Transverse colon (tissue), 3 donors: ENCODE measurements around the gene TMEM74B.

Experiments used
- POLR2A ChIP-seq: fragments of 450-650 bp; IDR thresholded peaks from one replicate; pipeline ENCODE4 v1.6.1; 2016; ENCODE audit warnings: antibody characterized with exemption, mild to moderate bottlenecking, moderate library complexity
- TF ChIP-seq, protein P1 (sequence below), 5 experiments: fragments of 200-600 bp in 3 of 5; fragments of 450-650 bp in 2 of 5; sonication (generic) in 3 of 5; IDR thresholded peaks; 1 replicate in 2 of 5; 2 replicates in 3 of 5; pipeline ENCODE4 v1.5.1; 2016 to 2017; ENCODE audit warnings: antibody characterized with exemption in 5 of 5, inconsistent platforms in 3 of 5, mild to moderate bottlenecking in 2 of 5, moderate library complexity in 1 of 5

DNA sequence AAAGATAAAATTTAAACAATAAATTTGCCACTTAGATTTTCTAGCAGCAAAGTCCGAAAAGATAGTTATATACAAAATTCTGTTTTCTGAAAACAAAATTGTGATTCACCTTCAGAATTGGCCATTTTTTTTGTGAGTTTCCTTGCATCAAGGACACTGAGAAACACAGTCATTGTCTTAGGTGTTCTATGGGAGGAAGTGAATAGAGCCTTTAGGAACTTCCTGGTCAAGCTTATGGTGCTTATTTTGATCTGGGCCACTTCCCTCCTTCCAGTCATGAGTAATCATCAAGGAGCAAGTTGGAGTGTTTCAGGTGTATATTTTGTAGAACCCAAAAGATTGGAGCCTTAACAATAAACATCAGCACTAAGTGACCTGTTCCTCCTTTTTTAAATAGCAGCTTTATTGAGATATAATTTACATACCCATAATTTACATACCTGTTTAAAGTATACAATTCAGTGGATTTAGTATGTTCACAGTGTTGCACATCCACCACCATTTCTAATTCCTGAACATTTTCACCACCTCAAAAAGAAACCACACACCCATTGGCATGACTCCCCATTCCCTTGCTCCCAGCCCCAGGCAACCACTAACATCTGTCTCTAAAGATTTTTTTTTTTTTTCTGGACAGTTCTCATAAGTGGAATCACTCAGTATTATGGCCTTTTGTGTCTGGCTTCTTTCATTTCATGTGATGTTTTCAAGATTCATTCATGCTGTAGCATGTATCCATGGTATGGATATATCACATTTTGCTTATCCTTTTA lies 17.6 kb downstream of the TMEM74B start:
- TF ChIP-seq, protein P1, sequence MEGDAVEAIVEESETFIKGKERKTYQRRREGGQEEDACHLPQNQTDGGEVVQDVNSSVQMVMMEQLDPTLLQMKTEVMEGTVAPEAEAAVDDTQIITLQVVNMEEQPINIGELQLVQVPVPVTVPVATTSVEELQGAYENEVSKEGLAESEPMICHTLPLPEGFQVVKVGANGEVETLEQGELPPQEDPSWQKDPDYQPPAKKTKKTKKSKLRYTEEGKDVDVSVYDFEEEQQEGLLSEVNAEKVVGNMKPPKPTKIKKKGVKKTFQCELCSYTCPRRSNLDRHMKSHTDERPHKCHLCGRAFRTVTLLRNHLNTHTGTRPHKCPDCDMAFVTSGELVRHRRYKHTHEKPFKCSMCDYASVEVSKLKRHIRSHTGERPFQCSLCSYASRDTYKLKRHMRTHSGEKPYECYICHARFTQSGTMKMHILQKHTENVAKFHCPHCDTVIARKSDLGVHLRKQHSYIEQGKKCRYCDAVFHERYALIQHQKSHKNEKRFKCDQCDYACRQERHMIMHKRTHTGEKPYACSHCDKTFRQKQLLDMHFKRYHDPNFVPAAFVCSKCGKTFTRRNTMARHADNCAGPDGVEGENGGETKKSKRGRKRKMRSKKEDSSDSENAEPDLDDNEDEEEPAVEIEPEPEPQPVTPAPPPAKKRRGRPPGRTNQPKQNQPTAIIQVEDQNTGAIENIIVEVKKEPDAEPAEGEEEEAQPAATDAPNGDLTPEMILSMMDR (IDR thresholded peaks at IDR 0.05): no peak
- TF ChIP-seq POLR2A: no peak
